Sciatic nerve (tissue), 2 donors: ENCODE data around the gene GGACT. TPM values are rescaled to one million over a fixed set of nuclear protein-coding genes. Genes with fewer than 3 reads are reported as not detected.
"Not testable (repeated sequence)": the region's sequence is repeated elsewhere in the genome, so short reads cannot be mapped to it uniquely, and the experiment has no call there.

ENCODE experiments used
- ATAC-seq: fragments of 200-7000 bp; cut with Tn5 transposase; one replicate; pipeline ENCODE4 v1.9.1; 2020; ENCODE audit warnings: mild to moderate bottlenecking, moderate library complexity
- DNase-seq: peaks from one replicate; pipeline ENCODE4 v3.0.0-alpha.2; 2020; ENCODE audit warnings: low spot score
- intact Hi-C: fragments of 100-400 bp; cut with DNase I; formaldehyde crosslinking; loops from one replicate; pipeline ENCODE4 v1.14.2; 2022
- total RNA-seq: library from RNA; stranded (reverse); fragmentation: NEBNext Ultra II Directional; extraction: Animal tissue kit (Norgen Biotek cat#: 25700); gene quantifications from one replicate; pipeline ENCODE4 v1.2.1, GENCODE V29; 2021
- donor health status: DM: no; HTN: no; CAD: no.
- donor health status: DM: no; HTN: no; CAD: no.

Gene GGACT
- total RNA-seq: 5.2 TPM

DNA sequence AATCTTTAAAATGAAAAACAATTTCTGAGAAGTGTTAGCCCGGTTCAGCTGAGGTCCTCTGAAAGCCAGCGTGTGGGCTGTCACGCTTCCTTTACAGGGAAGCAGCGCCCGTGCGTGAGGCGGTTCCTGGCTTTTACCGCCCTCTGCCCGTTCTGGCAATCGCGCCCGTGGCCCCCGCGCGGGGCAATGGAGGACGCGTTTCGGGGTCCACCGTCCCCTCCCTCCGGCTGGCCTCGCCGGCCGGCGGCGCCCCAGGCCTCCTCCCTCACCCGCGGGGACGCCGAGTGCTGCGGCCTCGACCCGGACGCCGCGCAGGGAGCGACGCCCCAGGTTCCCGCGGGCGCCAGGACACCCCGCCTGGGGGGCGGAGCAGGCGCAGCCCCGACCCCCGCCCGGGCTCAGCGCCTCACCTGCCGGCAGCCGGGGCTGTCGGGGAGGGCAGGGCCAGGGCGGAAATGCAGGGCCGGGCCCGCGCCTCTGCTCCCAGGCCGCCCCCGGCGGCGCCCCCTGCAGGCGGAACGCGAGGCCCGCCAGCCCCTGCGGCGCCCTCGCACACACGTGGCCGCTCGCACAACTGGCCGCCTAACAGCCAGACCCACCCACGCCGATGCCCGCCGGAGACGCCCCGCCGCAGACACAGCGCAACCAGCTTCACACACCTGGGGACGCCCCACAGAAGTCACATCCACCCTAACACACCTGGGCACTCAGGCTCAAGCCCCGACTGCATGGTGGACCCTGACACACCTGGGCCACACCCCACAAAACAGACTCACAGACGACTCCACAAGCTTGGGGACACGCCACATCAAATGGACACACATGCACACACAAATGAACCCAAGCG lies at the start of gene GGACT:
TSS of gene GGACT (minus strand) at position 459 of the 847 bp plus-strand sequence. CDS start 56,198 bp downstream, outside the sequence.
- DNase-seq: peak; percentile 84
- peak; percentile 90 for ATAC-seq
- intact Hi-C loops: no loop called here

DNA sequence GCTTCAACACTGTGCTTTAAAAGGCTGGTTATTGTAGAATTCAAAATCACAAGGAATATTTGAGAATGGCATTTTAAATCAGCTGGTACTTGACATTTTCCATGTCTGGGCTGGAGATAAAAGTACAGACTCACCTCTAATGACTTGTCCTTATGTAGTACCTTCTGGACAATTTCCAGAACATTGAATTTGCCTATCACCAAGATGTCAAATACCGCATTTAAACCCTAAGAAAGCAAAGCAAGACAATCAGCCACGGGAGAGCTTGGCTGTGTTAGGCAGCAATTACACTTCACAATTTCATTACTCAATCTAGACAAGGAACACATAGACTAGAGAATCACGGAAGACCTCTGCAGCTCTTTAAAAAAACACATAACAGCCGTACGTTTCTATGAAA lies 49.2 kb upstream of the GGACT start:
- no peak for DNase-seq
- ATAC-seq: no peak
- intact Hi-C loops: no loop called here

- DNase-seq (no peak), ATAC-seq (no peak)
- intact Hi-C loops: no loop called here
Measured at GRCh38 chr13:100637380-100637779, 48.8 kb upstream of the GGACT start.

DNA sequence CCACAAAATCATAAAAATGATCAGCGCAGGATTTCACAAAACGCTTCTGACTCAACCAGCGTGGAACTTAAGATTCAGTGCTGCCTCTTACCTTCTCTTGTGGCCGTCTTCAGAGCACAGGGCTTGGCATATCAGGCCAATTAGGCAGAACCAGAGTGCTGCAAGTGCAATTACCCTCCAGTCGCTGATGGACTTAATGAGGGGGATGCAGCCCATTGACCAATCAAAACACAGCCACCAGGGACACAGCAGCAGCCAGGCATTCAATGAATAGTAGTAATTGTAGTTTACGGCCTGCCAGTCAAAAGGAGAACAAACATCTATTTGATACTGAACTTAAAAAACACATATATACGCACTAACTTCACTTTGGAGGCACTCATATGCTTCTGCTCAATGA lies 47.9 kb upstream of the GGACT start:
- ATAC-seq: no peak
- no peak for DNase-seq
- intact Hi-C loops: no loop called here

DNA sequence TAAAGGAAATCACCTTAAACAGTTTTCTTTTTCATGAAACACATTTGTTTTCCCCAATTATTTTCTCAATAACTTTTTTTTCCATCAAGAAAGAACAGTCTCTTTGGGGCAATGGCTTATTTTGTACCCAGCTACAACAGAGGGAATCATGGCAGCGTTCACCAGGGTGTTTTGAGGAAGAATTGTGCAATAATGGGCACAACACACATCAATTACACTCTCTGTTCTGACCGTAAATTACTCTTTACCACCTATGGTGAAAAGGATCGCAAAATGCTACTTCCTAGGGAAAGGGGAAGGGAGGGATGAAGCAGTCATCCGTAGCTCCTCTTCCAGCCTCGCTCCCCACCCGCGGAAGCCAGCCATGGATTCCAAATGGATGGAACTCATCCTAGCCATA lies 47.4 kb upstream of the GGACT start:
- DNase-seq (no peak), ATAC-seq (no peak)
- intact Hi-C loops: no loop called here

GRCh38 chr13:100634696-100635095 lies 46.1 kb upstream of the GGACT start:
- no peak for DNase-seq
- ATAC-seq: no peak
- intact Hi-C loops: no loop called here

DNA sequence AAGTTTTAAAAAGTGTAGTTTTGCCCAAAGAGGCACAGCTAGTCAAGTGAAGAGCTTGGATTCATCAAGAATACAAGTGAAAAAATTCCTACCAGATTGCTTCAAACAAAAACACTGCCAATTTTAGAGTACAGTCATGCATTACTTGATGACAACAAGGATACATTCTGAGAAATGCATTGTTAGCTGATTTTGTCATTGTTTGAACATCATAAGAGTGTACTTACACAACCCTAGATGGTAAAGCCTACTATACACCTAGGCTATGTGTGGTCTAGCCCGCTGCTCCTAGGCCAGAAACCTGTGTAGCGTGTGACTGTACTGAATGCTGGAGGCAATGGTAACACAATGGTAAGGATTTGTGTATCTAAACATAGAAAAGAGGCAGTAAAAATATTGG lies 44.9 kb upstream of the GGACT start:
- DNase-seq: no peak
- no peak for ATAC-seq

GRCh38 chr13:100630555-100630954 lies 42.0 kb upstream of the GGACT start:
- ATAC-seq (no peak), DNase-seq (no peak)
- intact Hi-C loops: no loop called here

More for the DNA sequence above, 44.9 kb upstream of the GGACT start:
- intact Hi-C loops: no loop called here

GRCh38 chr13:100627120-100627519 lies 38.5 kb upstream of the GGACT start:
- intact Hi-C loops: no loop called here
- DNase-seq: no peak
- ATAC-seq: no peak

DNA sequence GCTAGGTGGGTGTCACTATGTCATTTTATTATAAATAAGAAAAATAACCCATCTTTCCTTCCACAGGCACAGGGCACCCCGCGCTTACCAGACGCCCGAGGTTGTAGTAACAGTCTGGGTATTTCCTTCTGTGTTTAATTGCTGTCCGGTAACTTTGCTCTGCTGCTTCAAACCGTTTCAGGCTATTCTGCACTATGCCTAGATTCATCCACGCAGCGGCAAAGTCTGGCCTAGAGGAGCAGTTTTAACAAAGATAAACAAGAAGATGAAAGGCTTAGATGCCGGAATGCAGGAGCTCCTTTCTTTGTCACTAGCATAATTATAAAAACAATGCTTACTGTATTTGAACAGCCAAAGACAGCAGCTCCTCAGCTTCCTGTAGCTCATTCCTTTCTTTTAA lies 36.9 kb upstream of the GGACT start:
- ATAC-seq (no peak), DNase-seq (no peak)
- intact Hi-C loops: no loop called here

DNA sequence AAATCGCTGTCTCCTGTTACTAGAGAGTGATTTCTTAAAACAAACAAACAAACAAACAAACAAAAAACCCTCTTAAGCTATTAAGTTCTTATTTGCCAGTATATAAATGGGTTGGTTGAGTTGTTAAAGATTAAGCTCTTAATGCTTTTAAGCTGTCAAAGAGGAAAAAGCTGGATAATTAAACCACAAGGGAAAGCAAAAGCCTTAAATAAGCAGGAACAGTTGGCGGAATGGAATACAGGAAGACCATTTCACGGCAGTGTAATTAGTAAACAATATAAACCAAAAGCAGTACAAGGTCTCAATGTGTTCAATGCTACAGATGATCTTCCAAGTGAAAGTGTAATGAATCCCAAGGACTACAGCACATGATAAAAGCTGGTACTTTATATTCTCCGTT lies 32.2 kb upstream of the GGACT start:
- intact Hi-C loops: no loop called here
- no peak for DNase-seq
- ATAC-seq: no peak

- DNase-seq (no peak), ATAC-seq (no peak)
- intact Hi-C loops: loop anchor here (5.0 kb wide), 1 partner anchor 288 kb away; no protein-coding TSS in a partner anchor
Measured at GRCh38 chr13:100619940-100620339, 31.4 kb upstream of the GGACT start.

GRCh38 chr13:100618897-100619296 lies 30.3 kb upstream of the GGACT start:
- intact Hi-C loops: loop anchor here (5.0 kb wide), 1 partner anchor 287 kb away; no protein-coding TSS in a partner anchor
- not testable (repeated sequence) for DNase-seq, ATAC-seq

- ATAC-seq (no peak), DNase-seq (no peak)
- intact Hi-C loops: no loop called here
Measured at GRCh38 chr13:100613031-100613430, 24.4 kb upstream of the GGACT start.

GRCh38 chr13:100611678-100612492 lies 23.3 kb upstream of the GGACT start:
- no peak for DNase-seq
- ATAC-seq: no peak
- intact Hi-C loops: no loop called here

GRCh38 chr13:100610391-100611347 lies 22.1 kb upstream of the GGACT start:
- no peak for DNase-seq

DNA sequence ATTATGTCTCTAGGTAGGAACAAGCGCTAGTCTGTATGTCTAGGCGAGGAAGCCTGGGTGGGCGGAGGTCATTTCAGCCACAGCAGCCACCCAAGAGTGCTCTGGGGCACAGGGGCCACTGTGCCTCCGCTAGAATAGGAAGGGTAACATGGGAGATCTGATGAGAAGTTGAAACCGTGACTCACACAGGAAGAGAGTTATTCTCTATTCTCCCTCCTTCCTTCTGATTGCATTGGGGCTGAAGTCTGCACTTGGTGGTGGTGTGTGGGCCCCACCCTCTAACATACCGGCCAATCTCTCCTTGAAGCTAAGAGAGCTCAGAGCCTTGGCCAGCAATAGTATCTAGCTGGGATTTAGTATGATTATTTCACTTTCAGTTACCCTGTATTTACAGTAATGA lies 20.3 kb upstream of the GGACT start:
- ATAC-seq (no peak), DNase-seq (no peak)
- intact Hi-C loops: no loop called here

More at GRCh38 chr13:100610391-100611347, 22.1 kb upstream of the GGACT start:
- no peak for ATAC-seq
- intact Hi-C loops: no loop called here

- intact Hi-C loops: no loop called here
- no peak for DNase-seq
- ATAC-seq: no peak
Measured at GRCh38 chr13:100608489-100608888, 19.9 kb upstream of the GGACT start.
